ENCODE data around the gene SSTR5. TPM values are rescaled to one million over a fixed set of nuclear protein-coding genes. Genes with fewer than 3 reads are reported as not detected.

SSTR5 gene
- total RNA-seq, 2 donors from 2014 or later: 2.3 TPM; not detected in 1

- H3K36me3 ChIP-seq (replicated peaks in 1 of 2; ENCODE audit: insufficient read depth in 1 of 2, low read depth in 2 of 2): no peaks in the 10 kb centered on the region
- intact Hi-C loops (cut with DNase I): no loop called here
- TF ChIP-seq POLR2A (IDR thresholded peaks at IDR 0.05) (no peak), CTCF (IDR thresholded peaks at IDR 0.05) (no peak)
- no peak overlapping the region for H3K4me3 ChIP-seq
- no peaks in the 10 kb centered on the region for H3K27me3 ChIP-seq
- H3K4me1 ChIP-seq: peaks cover 5% of the 10 kb centered on the region
- H3K27ac ChIP-seq: no peak overlapping the region
- H3K9me3 ChIP-seq: peaks cover 0 to 5% (median 0%) of the 10 kb centered on the region in 3 donors
- ATAC-seq (no peak), DNase-seq (no peak)
- WGBS, 2 donors: 57% methylated on average over 34 of the region's 38 CpGs; no CpG with 5 or more reads in 1 of the 2 donors
Observed at GRCh38 chr16:1045310-1045992, 27.1 kb upstream of the SSTR5 start.

- DNase-seq: no peak
- no peaks in the 10 kb centered on the region for H3K36me3 ChIP-seq (replicated peaks in 1 of 2; ENCODE audit: insufficient read depth in 1 of 2, low read depth in 2 of 2)
- no peak for ATAC-seq
- H3K9me3 ChIP-seq: peaks cover 0 to 5% (median 0%) of the 10 kb centered on the region in 3 donors
- peaks cover 5% of the 10 kb centered on the region for H3K4me1 ChIP-seq
- no peak for TF ChIP-seq CTCF (IDR thresholded peaks at IDR 0.05)
- no peak for TF ChIP-seq POLR2A (IDR thresholded peaks at IDR 0.05)
- 60 to 80% methylated on average over 1 to 14 of the region's 49 CpGs for WGBS, 2 donors
- intact Hi-C loops (cut with DNase I): no loop called here
- H3K27ac ChIP-seq: no peak overlapping the region
- H3K4me3 ChIP-seq: no peak overlapping the region
- no peaks in the 10 kb centered on the region for H3K27me3 ChIP-seq
Observed at GRCh38 chr16:1045993-1046911, 26.3 kb upstream of the SSTR5 start.

GRCh38 chr16:1047123-1047522 is 25.4 kb upstream of the SSTR5 start:
- no peak for ATAC-seq
- intact Hi-C loops (cut with DNase I): no loop called here
- no peak for TF ChIP-seq CTCF (IDR thresholded peaks at IDR 0.05)
- TF ChIP-seq POLR2A (IDR thresholded peaks at IDR 0.05): no peak
- no peak overlapping the region for H3K4me3 ChIP-seq
- H3K27ac ChIP-seq: no peak overlapping the region
- no peaks in the 10 kb centered on the region for H3K27me3 ChIP-seq
- whole genome bisulfite sequencing, 2 donors: 81 to 94% methylated on average over 8 to 9 of the region's 9 CpGs
- no peak for DNase-seq
- H3K36me3 ChIP-seq (replicated peaks in 1 of 2; ENCODE audit: insufficient read depth in 1 of 2, low read depth in 2 of 2): no peaks in the 10 kb centered on the region
- no peaks in the 10 kb centered on the region for H3K9me3 ChIP-seq
- peaks cover 5% of the 10 kb centered on the region for H3K4me1 ChIP-seq

GRCh38 chr16:1047801-1048200 is 24.7 kb upstream of the SSTR5 start:
- no peak overlapping the region for H3K27ac ChIP-seq
- H3K36me3 ChIP-seq (replicated peaks in 1 of 2; ENCODE audit: insufficient read depth in 1 of 2, low read depth in 2 of 2): no peaks in the 10 kb centered on the region
- peaks cover 5% of the 10 kb centered on the region for H3K4me1 ChIP-seq
- WGBS, 2 donors: 75 to 76% methylated on average over 8 to 16 of the region's 16 CpGs
- ATAC-seq: no peak
- H3K27me3 ChIP-seq: no peaks in the 10 kb centered on the region
- no peak for TF ChIP-seq CTCF (IDR thresholded peaks at IDR 0.05)
- no peak for TF ChIP-seq POLR2A (IDR thresholded peaks at IDR 0.05)
- no peak overlapping the region for H3K4me3 ChIP-seq
- no peak for DNase-seq
- no peaks in the 10 kb centered on the region for H3K9me3 ChIP-seq
- intact Hi-C loops (cut with DNase I): no loop called here
